ENCODE measurements around the gene KHDC4. TPM values are rescaled to one million over a fixed set of nuclear protein-coding genes. Genes with fewer than 3 reads are reported as not detected.

The KHDC4 gene
- 12.2 to 25.9 TPM (median 21.4 TPM) in 5 replicates for total RNA-seq (2022; extraction: Qiagen RNA extraction)

GRCh38 chr1:155934097-155934935 lies at the start of gene KHDC4:
TSS of gene KHDC4 (minus strand) at chr1:155934413. CDS start at chr1:155934373, 40 bp downstream.

GRCh38 chr1:155978325-155978972 lies 44.2 kb upstream of the KHDC4 start, which contains the start of gene ARHGEF2:
TSS of gene ARHGEF2 (minus strand) at chr1:155978547. CDS start at chr1:155978427, 120 bp downstream.

GRCh38 chr1:155940993-155941844 lies 7.0 kb upstream of the KHDC4 start, which contains the start of gene RXFP4:
TSS of gene RXFP4 (plus strand) at chr1:155941638. CDS start at chr1:155941710, 72 bp downstream.

GRCh38 chr1:155911156-155912055 lies 22.8 kb downstream of the KHDC4 start, which contains the start of gene RIT1:
TSS of gene RIT1 (minus strand) at chr1:155911349. CDS start at chr1:155910761, 588 bp downstream.

Other genes with a start within 250 kb of the KHDC4 start
- 43.9 to 48.2 TPM (median 47.6 TPM) in 5 replicates for gene YY1AP1, start 245.6 kb downstream of the KHDC4 start, total RNA-seq (2022; extraction: Qiagen RNA extraction)
- gene DAP3, start 245.3 kb downstream of the KHDC4 start, total RNA-seq (2022; extraction: Qiagen RNA extraction): 110 to 146 TPM (median 115 TPM) in 5 replicates
- 12.2 to 15.6 TPM (median 14.5 TPM) in 5 replicates for gene GON4L, start 77.2 kb downstream of the KHDC4 start, total RNA-seq (2022; extraction: Qiagen RNA extraction)
- 1.1 to 1.5 TPM (median 1.5 TPM) in 5 replicates for gene SYT11, start 74.8 kb downstream of the KHDC4 start, total RNA-seq (2022; extraction: Qiagen RNA extraction)
- 19.0 to 23.3 TPM (median 19.9 TPM) in 5 replicates for gene RIT1, start 23.1 kb downstream of the KHDC4 start, total RNA-seq (2022; extraction: Qiagen RNA extraction)
- gene RXFP4, start 7.2 kb upstream of the KHDC4 start, total RNA-seq (2022; extraction: Qiagen RNA extraction): 0.07 TPM in 1 of 5 replicates, not detected in the others
- gene ARHGEF2, start 44.1 kb upstream of the KHDC4 start, total RNA-seq (2022; extraction: Qiagen RNA extraction): 31.6 to 38.1 TPM (median 34.0 TPM) in 5 replicates
- gene SSR2, start 86.5 kb upstream of the KHDC4 start, total RNA-seq (2022; extraction: Qiagen RNA extraction): 247 to 274 TPM (median 264 TPM) in 5 replicates
- 33.9 to 43.6 TPM (median 42.2 TPM) in 5 replicates for gene UBQLN4, start 119.4 kb upstream of the KHDC4 start, total RNA-seq (2022; extraction: Qiagen RNA extraction)
- 146 to 167 TPM (median 153 TPM) in 5 replicates for gene LAMTOR2, start 120.4 kb upstream of the KHDC4 start, total RNA-seq (2022; extraction: Qiagen RNA extraction)
- gene RAB25, start 126.7 kb upstream of the KHDC4 start, total RNA-seq (2022; extraction: Qiagen RNA extraction): 0.16 TPM in 1 of 5 replicates, not detected in the others
- gene MEX3A, start 148.1 kb upstream of the KHDC4 start, total RNA-seq (2022; extraction: Qiagen RNA extraction): 0.76 to 2.6 TPM (median 1.7 TPM) in 5 replicates
- 607 to 803 TPM (median 745 TPM) in 5 replicates for gene LMNA, start 180.3 kb upstream of the KHDC4 start, total RNA-seq (2022; extraction: Qiagen RNA extraction)
- 0.31 to 0.51 TPM (median 0.42 TPM) in 5 replicates for gene SEMA4A, start 219.2 kb upstream of the KHDC4 start, total RNA-seq (2022; extraction: Qiagen RNA extraction)